HG03378 (cell line): ENCODE measurements around the gene NKD2.

Experiments
- ATAC-seq: cut with Tn5 transposase; IDR thresholded peaks from one replicate; pipeline ENCODE4 v1.9.1; 2021; ENCODE audit warnings: mild to moderate bottlenecking, moderate library complexity; ENCODE audit not compliant: unreplicated experiment

The NKD2 gene

GRCh38 chr5:978054-978453, 30.5 kb upstream of the NKD2 start:
- no peak for ATAC-seq

DNA sequence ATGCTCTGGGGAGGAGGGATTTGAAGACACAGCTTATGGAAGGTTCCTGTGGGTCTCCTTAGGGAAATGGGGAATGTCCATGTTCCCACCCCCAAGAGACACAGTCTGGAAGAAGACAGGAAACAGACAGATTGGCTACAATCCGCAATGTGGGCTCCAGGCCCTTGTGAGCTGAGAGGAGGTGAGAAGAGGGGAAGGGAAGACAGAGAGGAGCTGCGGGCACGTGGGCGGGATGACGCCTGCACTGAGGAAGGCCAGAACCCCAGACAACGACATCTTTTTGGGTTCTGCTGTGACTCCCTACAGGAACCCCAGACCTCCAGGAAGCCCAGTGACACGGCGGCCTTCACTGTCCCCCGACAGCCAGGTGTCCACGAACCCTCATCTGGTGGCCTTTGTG, 29.9 kb upstream of the NKD2 start:
- ATAC-seq, result no peak

GRCh38 chr5:979100-979817, 29.3 kb upstream of the NKD2 start:
- no peak for ATAC-seq

DNA sequence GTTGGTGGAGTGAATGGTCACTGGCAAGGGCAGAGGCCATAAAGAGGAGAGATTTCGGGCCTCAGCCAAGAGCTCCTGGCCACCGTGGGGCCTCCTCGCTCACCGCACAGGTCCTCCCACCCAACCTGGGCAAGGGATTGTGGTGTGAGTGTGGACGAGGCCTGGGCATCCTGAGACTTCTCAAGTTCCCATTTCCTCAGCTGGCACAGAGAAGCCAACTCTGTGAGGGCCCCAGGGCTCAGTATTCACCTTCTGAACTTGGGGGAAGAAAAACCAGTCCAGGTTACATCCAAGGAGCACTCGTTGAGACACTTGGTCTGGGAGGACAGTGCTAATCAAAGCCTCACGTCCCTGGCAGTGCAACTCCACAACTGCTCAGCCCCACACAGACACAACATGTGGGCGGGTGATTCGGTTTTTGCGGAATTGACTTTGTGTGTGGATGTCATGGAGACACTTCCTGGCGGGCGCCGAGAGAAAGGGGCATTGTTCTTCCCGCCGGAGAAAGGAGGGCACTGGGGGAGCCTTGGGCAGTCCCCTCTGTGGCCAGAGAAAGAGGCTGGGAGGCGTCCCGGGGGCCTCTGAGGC, 28.5 kb upstream of the NKD2 start:
- ATAC-seq, result no peak

- ATAC-seq, result no peak
Measured at GRCh38 chr5:980966-981365, 27.6 kb upstream of the NKD2 start.

DNA sequence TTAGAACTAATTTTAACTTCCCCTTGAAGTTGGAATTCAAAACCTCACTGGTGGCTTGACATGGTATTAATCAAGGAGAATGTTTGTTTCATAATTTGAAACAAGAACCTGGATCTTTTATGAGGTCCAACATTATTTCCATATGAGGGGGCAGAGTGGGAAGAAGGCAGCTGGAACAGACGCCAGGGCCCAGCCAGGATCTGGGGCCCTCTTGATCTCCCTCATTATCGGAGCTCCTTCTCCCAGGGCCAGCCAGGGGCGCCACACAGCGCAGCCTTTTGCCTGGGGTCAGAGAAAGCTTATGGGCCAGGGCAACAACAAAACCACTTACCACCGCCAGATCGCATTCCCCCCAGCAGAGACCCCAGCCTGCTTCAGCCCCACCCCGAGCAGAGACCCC, 27.1 kb upstream of the NKD2 start:
- ATAC-seq, result no peak

- ATAC-seq, result no peak
Measured at GRCh38 chr5:982377-983237, 26.0 kb upstream of the NKD2 start.

DNA sequence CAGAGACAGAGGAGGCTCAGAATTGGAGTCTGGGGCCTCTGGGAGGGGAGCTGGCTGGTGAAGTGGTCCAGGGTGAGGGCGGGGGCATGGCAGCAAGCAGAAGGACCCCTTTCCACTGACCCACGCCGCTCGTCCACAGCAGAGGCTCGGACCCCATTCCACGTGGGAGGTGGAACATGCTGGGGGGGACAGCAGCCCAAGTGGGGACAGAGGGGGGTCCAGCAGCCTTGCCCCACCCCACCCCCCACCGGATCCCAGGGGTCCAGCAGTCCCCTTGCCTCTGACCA, 25.4 kb upstream of the NKD2 start:
- ATAC-seq, result no peak

- ATAC-seq, result no peak
Measured at GRCh38 chr5:983568-983967, 25.0 kb upstream of the NKD2 start.

- ATAC-seq, result no peak
Measured at GRCh38 chr5:984774-985173, 23.8 kb upstream of the NKD2 start.

GRCh38 chr5:987761-988160, 20.8 kb upstream of the NKD2 start:
- ATAC-seq, result no peak

- ATAC-seq, result no peak
Measured at GRCh38 chr5:988322-988721, 20.3 kb upstream of the NKD2 start.

DNA sequence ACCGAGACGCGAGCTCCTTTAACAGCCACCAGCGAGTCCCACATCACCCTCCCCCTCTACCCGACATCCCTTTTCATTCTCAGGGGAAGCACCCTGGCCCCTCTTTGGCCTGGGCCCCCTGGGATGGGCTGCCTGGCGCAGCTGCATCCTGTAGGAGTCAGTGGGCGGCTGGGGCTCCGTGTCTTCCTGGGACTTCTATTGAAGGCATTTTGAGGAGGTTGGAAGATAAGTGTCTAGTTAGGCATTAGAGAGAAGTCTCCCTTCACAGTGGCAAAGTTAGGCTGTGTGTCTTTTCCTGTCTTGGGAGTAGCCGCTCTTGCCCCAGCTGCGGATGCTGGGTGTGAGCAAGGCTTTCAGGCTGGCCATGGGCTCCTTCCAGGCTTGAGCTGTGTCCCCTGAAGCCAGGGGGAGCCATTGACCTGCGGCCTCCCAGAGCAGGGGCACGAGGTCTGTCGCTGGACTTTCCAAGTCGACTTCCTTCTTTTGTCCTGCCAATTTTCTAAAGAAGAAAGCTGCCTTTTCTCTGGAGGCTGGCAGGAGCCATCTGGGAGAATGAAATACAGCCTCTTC, 18.6 kb upstream of the NKD2 start:
- ATAC-seq, result no peak

DNA sequence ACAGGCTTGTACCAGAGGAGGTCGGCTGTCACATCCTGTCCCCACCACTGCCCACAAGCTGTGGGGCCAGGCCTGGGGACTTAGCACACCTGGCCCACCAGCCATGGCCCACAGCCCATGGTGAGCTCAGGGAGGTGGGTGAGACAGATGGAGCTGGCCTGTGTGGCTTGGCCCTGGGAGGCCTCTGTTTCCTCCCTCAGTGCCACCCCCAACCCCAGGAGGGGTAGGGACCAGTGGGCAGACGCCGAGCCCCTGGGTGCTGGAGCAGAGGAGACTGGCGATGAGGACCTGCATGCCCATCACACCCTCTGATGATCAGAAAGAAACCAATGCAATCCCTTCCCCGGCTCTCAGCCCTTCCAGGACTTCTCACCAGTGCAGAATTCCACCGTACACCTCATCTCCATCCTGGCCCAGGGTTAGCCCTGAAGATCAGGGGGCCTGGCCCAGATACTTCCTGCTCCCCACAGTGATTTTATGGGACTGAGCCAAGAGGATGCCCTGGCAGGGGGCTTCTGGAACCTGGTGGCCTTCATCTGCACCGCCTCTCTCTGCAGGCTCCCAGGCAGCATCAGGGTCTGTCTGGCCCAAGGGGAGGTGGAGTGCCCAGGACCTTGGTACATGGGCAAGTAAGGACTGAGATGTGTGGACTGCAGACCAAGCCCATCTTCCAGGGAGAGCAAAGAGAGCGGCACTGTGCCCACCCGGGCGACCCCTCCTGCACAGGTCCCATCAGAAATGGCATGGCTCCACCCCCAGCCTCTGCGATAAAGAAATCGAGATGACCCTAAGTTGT, 16.9 kb upstream of the NKD2 start:
- no peak for ATAC-seq

GRCh38 chr5:994272-994607, 14.4 kb upstream of the NKD2 start:
- no peak for ATAC-seq

DNA sequence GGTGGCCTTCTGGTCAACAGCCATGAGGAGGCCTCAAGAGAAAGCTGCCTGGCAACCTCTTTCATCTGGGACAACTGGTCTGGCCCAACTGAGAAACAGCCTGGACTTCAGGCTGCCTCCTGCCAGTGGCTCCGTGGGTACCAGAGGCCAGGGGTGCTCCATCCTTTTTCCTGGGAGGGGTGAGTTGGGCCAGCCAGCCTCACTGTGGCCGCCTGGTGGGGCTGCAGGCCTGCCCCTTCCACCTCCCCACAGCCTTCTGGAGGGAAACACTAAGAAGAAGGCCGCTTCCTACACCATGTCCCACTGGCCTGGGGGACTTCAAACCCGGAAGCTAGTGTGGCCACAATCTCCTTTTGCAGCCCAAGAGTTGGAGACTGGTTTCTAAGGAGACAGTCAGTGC, 13.8 kb upstream of the NKD2 start:
- ATAC-seq, result no peak

DNA sequence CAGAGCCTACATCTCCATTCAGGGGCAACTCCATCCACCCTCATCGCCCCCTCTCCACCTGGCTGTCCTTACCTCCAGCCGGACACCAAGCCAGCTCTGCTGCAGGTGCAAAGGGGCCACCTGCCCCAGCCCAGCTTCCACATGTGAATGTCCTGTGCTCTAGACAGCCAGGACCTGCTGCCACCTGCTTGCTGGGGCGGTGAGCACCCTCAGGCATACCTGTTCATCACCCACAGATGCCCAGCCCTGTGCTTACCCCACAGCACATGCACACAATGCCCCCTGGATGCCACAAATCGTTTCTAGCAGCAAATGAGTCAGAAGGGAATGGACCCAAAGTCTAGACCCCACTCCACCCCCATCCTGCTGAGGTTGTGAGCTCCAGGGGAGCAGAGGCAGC, 13.3 kb upstream of the NKD2 start:
- ATAC-seq, result no peak

GRCh38 chr5:997001-997474, 11.6 kb upstream of the NKD2 start:
- ATAC-seq, result no peak

DNA sequence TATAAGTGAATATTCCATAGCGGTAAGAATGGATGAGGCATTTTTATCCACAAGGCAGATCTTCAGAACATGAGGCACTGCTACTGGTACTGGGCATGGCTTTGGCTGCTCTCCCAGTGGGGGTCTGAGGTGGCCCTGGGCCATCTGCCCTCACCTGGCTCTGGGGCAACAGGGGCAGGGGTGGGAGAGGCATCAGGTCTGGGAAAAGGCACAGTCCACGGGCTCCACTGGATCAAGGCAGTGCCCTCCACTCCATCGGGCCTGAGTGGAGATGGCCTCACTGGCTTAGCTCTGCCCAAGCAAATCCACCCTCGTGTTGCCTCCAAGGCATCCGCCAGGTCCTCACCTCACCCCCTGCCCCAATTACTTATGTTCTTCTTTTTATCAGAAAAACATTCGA, 10.9 kb upstream of the NKD2 start:
- no peak for ATAC-seq

DNA sequence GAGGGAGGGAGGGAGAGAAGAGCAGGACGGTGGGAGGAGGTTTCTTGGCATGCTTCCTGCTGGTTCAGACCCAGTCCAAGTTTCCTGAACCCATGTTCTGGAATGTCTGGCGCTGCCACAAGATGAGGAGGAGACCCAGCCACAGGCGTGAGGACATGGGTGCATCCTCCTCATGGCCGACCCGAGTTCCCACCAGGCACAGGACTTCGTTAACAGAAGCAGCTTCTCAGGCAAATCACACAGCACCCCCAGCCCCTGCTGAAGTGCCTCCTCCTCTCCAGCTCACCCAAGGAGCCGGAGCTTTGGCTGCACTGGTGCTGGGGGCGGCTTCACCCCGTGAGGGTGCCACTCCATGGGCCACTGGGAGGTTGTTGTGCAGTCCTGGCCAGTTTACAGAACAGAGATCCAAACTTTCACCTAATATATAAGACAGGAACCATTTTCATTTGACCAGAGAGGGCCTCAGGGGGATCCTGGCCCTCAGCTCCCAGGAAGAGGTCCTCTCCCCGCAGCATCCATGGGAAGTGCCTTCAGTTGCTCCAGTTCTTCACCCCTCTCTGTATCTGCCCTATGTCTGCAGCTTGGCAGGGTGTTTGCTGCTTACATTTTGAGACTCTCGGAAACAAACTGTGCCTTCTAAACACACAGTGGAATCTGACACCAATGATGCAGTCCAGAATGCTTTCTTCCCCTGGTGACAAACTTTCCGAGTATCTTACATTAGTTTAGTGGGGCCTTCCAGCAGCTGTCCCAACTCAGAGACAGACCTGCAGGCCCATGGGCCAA, 10.2 kb upstream of the NKD2 start:
- ATAC-seq, result no peak
